NT2/D1 (cell line): ENCODE measurements around the gene PMM2.

Experiments used
- DNase-seq: peaks from one replicate; pipeline ENCODE4 v3.0.0-alpha.2; 2011; ENCODE audit warnings: low read depth, low spot score
- H3K27me3 ChIP-seq: 2 replicates; pipeline ENCODE4 v1.6.0; 2011; ENCODE audit warnings: mild to moderate bottlenecking; ENCODE audit not compliant: insufficient read length, insufficient read depth
- H3K36me3 ChIP-seq: 2 replicates; pipeline ENCODE4 v1.6.1; 2011; ENCODE audit warnings: mild to moderate bottlenecking, low read length, mixed read lengths; ENCODE audit not compliant: insufficient read depth, insufficient read length
- H3K4me1 ChIP-seq: 2 replicates; pipeline ENCODE4 v1.5.1; 2011; ENCODE audit not compliant: insufficient read depth, insufficient read length
- H3K4me3 ChIP-seq: 2 replicates; pipeline ENCODE4 v1.5.1; 2011; ENCODE audit warnings: low read depth; ENCODE audit not compliant: insufficient read length
- H3K9ac ChIP-seq: 2 replicates; pipeline ENCODE4 v1.6.0; 2011; ENCODE audit warnings: low read depth; ENCODE audit not compliant: insufficient read length
- H3K9me3 ChIP-seq: 2 replicates; pipeline ENCODE4 v1.5.1; 2011; ENCODE audit warnings: mild to moderate bottlenecking, low read length; ENCODE audit not compliant: insufficient read depth
- SUZ12 ChIP-seq: IDR thresholded peaks from 2 replicates; pipeline ENCODE4 v1.6.1; 2011; ENCODE audit not compliant: insufficient read length, insufficient read depth; ENCODE audit errors: extremely low read depth
- YY1 ChIP-seq: IDR thresholded peaks from 2 replicates; pipeline ENCODE4 v1.6.1; 2011; ENCODE audit not compliant: insufficient read length, insufficient read depth
- ZNF274 ChIP-seq: IDR thresholded peaks from 2 replicates; pipeline ENCODE4 v1.6.1; 2011; ENCODE audit warnings: mild to moderate bottlenecking, low read depth, low read length

PMM2 gene

DNA sequence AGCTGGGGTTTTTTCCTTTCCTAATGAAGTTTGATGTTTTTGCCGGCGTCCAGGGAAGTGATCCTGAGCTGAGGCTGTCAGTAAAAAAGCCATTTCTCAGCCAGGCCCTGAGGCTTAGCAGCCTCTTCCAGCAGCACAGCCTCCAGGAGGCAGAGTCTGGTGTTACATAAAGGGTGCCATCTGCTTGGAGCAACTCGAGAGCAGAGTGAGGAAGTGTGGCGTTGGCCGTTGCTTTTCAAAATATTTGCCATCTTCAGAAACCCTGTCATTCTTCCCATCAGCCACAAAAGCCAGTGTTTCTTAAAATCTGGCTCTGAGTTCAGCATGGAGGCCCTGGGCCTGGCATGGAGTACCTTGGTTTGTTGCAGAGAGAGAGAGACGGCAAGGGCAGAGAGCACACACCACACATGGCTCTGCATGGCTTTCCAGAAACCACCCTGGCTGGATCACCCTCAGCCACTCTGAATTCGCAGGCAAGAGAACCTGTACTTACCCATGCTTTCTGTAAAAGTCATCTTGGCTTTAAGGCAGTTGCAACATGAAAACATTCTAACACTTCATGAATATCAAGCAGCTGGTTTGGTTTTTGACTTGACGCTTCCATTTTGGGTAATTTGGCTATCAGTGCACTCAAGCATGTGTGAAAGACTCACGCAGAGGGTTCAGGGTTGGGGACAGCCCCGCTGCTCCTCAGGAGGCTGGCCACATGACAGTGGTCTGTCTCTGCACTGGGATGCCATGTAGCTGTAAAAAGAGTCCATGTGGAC, 21.0 kb downstream of the PMM2 start:
- no peak overlapping the region for H3K9ac ChIP-seq
- TF ChIP-seq SUZ12 (no peak), ZNF274 (no peak), YY1 (no peak)
- DNase-seq, result no peak
- H3K27me3 ChIP-seq, result no peaks in the 10 kb centered on the region
- no peak overlapping the region for H3K4me3 ChIP-seq
- no peaks in the 10 kb centered on the region for H3K9me3 ChIP-seq
- H3K4me1 ChIP-seq, result peaks cover 4% of the 10 kb centered on the region
- peaks cover 89% of the 10 kb centered on the region for H3K36me3 ChIP-seq

DNA sequence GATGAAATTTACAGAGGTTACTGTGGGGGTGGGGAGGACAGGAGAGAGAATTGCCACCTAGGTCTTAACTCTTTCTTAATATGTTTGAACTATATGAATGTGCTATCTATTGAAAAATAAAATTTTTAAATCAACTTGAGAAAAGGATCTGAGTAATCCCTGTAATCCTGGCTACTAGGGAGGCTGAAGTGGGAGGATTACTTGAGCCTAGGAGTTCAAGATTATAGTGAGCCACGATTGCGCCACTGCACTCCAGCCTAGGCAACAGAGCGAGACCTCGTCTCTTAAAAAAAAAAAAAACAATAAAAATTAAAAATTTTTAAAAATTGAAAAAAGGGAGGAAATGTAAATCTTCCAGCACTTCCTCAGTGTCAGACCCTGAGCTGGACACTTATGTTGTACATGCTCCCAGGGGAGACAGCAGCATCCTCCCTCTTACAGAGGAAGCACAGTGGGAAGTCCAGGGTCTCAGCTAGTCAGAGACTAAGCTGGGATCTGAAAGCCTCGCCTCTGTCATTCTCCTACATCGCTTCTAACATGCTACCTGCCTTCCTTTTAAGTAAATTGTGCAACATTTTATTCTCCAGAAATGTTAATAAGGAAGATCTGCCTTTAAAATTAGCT, 21.9 kb downstream of the PMM2 start:
- DNase-seq, result no peak
- TF ChIP-seq YY1 (no peak), SUZ12 (no peak), ZNF274 (no peak)
- Histone ChIP-seq H3K9me3 (no peaks in the 10 kb centered on the region), H3K4me3 (no peak overlapping the region), H3K9ac (no peak overlapping the region), H3K4me1 (peaks cover 4% of the 10 kb centered on the region), H3K36me3 (peaks cover 89% of the 10 kb centered on the region), H3K27me3 (no peaks in the 10 kb centered on the region)

GRCh38 chr16:8822403-8822802, 24.8 kb downstream of the PMM2 start:
- H3K9me3 ChIP-seq, result no peaks in the 10 kb centered on the region
- DNase-seq, result no peak
- no peak overlapping the region for H3K9ac ChIP-seq
- H3K4me1 ChIP-seq, result peaks cover 4% of the 10 kb centered on the region
- H3K27me3 ChIP-seq, result no peaks in the 10 kb centered on the region
- TF ChIP-seq SUZ12 (no peak), ZNF274 (no peak)
- peaks cover 77% of the 10 kb centered on the region for H3K36me3 ChIP-seq
- no peak overlapping the region for H3K4me3 ChIP-seq

DNA sequence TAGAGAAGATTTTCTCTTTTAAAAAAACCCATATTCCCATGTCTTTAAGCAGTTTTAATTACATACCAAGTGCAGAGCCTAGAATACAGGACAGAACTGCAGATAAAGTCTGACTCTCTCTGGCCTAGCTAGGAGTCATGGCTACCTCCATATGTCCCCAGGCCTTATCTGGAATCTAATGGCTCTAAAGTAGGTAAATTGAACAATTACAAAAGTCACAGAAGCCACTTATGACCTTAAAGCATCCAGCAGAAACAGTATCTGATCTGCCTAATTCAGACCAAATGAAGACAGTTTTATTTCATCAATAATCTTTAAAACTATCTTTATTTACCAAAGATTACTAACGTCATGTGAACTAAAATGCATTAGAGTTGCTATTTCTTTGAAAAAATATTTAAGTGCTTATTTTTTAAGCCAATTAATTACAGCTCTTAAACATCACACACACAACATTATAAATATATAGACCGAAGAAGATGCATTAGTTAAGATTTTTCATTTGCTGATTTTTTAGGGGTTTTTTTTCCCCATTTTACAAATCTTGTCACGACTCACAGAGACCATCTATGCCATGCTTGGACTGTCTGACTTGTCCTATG, 28.7 kb downstream of the PMM2 start:
- no peak for DNase-seq
- Histone ChIP-seq H3K4me3 (no peak overlapping the region), H3K9me3 (no peaks in the 10 kb centered on the region), H3K4me1 (peaks cover 8% of the 10 kb centered on the region), H3K9ac (no peak overlapping the region), H3K36me3 (peaks cover 66% of the 10 kb centered on the region), H3K27me3 (no peaks in the 10 kb centered on the region)
- no peak for TF ChIP-seq ZNF274
- TF ChIP-seq SUZ12, result no peak
- no peak for TF ChIP-seq YY1

DNA sequence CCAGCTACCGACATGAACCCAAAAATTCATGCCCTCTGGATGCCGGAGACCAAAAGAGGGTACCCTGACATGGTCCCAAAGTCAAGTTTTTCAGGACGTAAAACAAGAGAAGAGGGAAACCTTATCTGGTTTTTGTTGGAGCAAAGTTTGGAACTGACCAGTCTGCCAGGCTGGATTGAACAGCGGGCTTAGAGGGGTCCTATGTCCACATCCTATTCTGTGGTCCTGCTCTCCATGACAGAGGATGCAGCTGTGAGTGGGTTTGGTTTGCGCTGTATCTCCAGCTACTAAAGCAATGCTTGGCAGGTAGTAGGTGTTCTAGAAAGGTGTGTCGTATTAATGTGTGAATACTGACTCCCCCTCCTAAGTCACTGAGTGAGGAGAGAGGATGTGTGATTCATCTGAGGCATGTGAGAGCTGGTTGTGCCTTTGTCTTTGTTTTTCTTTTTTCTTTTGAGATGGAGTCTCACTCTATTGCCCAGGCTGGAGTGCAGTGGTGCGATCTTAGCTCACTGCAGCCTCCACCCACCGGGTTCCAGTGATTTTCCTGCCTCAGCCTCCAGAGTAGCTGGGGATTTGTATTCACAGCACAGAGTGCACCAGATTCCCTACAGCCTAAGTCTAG, 31.0 kb downstream of the PMM2 start:
- Histone ChIP-seq H3K9ac (no peak overlapping the region), H3K9me3 (no peaks in the 10 kb centered on the region), H3K4me3 (no peak overlapping the region), H3K27me3 (no peaks in the 10 kb centered on the region), H3K4me1 (peaks cover 13% of the 10 kb centered on the region), H3K36me3 (peaks cover 56% of the 10 kb centered on the region)
- TF ChIP-seq ZNF274, result no peak
- no peak for DNase-seq

DNA sequence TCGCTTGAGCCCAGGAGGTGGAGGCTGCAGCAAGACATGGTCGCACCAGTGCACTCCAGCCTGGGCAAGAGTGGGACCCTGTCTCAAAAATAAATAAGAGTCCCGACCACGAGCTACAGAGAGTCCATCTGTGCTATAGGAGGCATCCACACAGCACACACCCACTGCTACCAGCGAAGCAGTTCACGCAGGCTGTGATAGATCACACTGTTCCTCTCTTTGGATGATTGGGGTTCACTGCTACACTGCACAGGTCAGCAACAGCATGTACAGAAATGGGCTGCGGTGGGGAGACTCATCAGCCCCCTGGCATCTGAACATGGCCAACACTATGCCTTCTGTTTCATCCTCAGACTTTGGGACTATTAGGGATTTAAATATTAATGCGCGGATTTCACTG, 33.8 kb downstream of the PMM2 start:
- Histone ChIP-seq H3K4me3 (peak overlapping the region; percentile 13), H3K9ac (peak overlapping the region; percentile 89), H3K36me3 (peaks cover 35% of the 10 kb centered on the region), H3K9me3 (no peaks in the 10 kb centered on the region), H3K27me3 (no peaks in the 10 kb centered on the region), H3K4me1 (peaks cover 14% of the 10 kb centered on the region)
- DNase-seq, result no peak
- TF ChIP-seq ZNF274, result no peak
- TF ChIP-seq SUZ12, result no peak
- no peak for TF ChIP-seq YY1
